H1 (cell line): ENCODE measurements around the gene DNAH10. TPM values are rescaled to one million over a fixed set of nuclear protein-coding genes. Genes with fewer than 3 reads are reported as not detected.

Experiments used
- CTCF ChIA-PET: fragments of 300-600 bp; sonication (Branson Sonifier 250); formaldehyde crosslinking; loops from one replicate; lab custom pipeline; 2021; ENCODE audit not compliant: partially characterized antibody; lab: Charles Lee
- POLR2A ChIA-PET: fragments of 300-600 bp; sonication (Branson Sonifier 250); formaldehyde crosslinking; loops from one replicate; lab custom pipeline; 2021; ENCODE audit warnings: inconsistent platforms; ENCODE audit not compliant: partially characterized antibody; lab: Charles Lee
- DNase-seq, 2 experiments: peaks; one replicate each; pipeline versions ENCODE4 v3.0.0 to v3.0.0-alpha.2; 2010 to 2022; ENCODE audit warnings: low spot score in 2 of 2, low read depth in 1 of 2, mixed read lengths in 1 of 2
- FAIRE-seq: peaks from 2 replicates; lab custom pipeline; 2011; peaks lifted over from hg19 to GRCh38; lab: Jason Lieb, UNC
- H2AFZ ChIP-seq: 2 replicates; pipeline ENCODE4 v1.8.1; 2012; ENCODE audit warnings: low read length, inconsistent platforms
- H2AK5ac ChIP-seq: 2 replicates; pipeline ENCODE4 v1.6.1; 2013; ENCODE audit warnings: low read depth, low read length
- H2BK120ac ChIP-seq: replicated peaks from 2 replicates; pipeline ENCODE3; 2013; ENCODE audit warnings: low read depth, low read length, inconsistent platforms
- H2BK12ac ChIP-seq: 2 replicates; pipeline ENCODE4 v1.6.1; 2013; ENCODE audit warnings: low read depth, low read length
- H2BK15ac ChIP-seq: 2 replicates; pipeline ENCODE4 v1.6.1; 2013; ENCODE audit warnings: low read length
- H2BK20ac ChIP-seq: 2 replicates; pipeline ENCODE4 v1.6.1; 2013; ENCODE audit warnings: low read length
- H2BK5ac ChIP-seq: 2 replicates; pipeline ENCODE4 v1.6.1; 2013; ENCODE audit warnings: low read depth, low read length
- H3K14ac ChIP-seq: 2 replicates; pipeline ENCODE4 v1.6.1; 2013; ENCODE audit warnings: inconsistent platforms; ENCODE audit not compliant: insufficient read length
- H3K18ac ChIP-seq: 2 replicates; pipeline ENCODE4 v1.6.1; 2013; ENCODE audit warnings: low read length; ENCODE audit errors: extremely low read depth
- H3K23ac ChIP-seq: 2 replicates; pipeline ENCODE4 v1.6.1; 2013; ENCODE audit warnings: inconsistent platforms; ENCODE audit not compliant: insufficient read length
- H3K23me2 ChIP-seq: 2 replicates; pipeline ENCODE4 v1.6.1; 2013; ENCODE audit warnings: low read depth, low read length
- H3K27ac ChIP-seq: 2 replicates; pipeline ENCODE4 v1.6.1; 2011; ENCODE audit warnings: low read depth, low read length, inconsistent platforms
- H3K27me3 ChIP-seq, 4 experiments: replicated peaks in 1 of 4; 1 replicate in 1 of 4; 2 replicates in 3 of 4; pipeline versions ENCODE4 v1.6.1 to v1.8.1; 2011 to 2013; ENCODE audit warnings: low read length in 3 of 4, mild to moderate bottlenecking in 3 of 4, inconsistent platforms in 2 of 4, mixed read lengths in 2 of 4, moderate library complexity in 1 of 4; ENCODE audit not compliant: control insufficient read depth in 3 of 4, insufficient read depth in 3 of 4; ENCODE audit errors: extremely low read depth in 1 of 4
- H3K36me3 ChIP-seq, 4 experiments: 2 replicates each; pipeline versions ENCODE4 v1.6.1 to v1.8.1; 2011 to 2013; ENCODE audit warnings: mild to moderate bottlenecking in 4 of 4, low read length in 3 of 4, moderate library complexity in 2 of 4, control low read depth in 1 of 4, inconsistent platforms in 1 of 4; ENCODE audit not compliant: insufficient read depth in 4 of 4, control insufficient read depth in 2 of 4
- H3K4ac ChIP-seq: replicated peaks from 2 replicates; pipeline ENCODE3; 2013; ENCODE audit warnings: low read length, low read depth, mixed read lengths, inconsistent platforms; ENCODE audit not compliant: insufficient read length
- H3K4me1 ChIP-seq, 4 experiments: replicated peaks in 1 of 4; 1 replicate in 1 of 4; 2 replicates in 3 of 4; pipeline versions ENCODE4 v1.6.1 to v1.8.1; 2011 to 2013; ENCODE audit warnings: low read length in 3 of 4, inconsistent platforms in 2 of 4, mixed read lengths in 1 of 4; ENCODE audit not compliant: insufficient read depth in 4 of 4, control insufficient read depth in 3 of 4
- H3K4me2 ChIP-seq, 2 experiments: 2 replicates each; pipeline versions ENCODE4 v1.6.1 to v1.8.1; 2011 to 2013; ENCODE audit warnings: low read depth in 2 of 2, low read length in 2 of 2, control low read depth in 1 of 2, inconsistent platforms in 1 of 2, mild to moderate bottlenecking in 1 of 2; ENCODE audit not compliant: insufficient read depth in 1 of 2
- H3K4me3 ChIP-seq, 4 experiments: fragments of 200-600, 300-600 bp in 1 of 4; sonication (generic), shearing (Covaris generic), sonication (Bioruptor Twin) in 1 of 4; 2 replicates each; pipeline versions ENCODE4 v1.5.1 to v1.8.1; 2011 to 2016; ENCODE audit warnings: low read length in 4 of 4, low read depth in 3 of 4, control low read depth in 2 of 4, inconsistent platforms in 2 of 4, mild to moderate bottlenecking in 2 of 4, mixed read lengths in 1 of 4, moderate library complexity in 1 of 4; ENCODE audit not compliant: insufficient read depth in 2 of 4; ENCODE audit errors: extremely low read depth in 1 of 4
- H3K56ac ChIP-seq: replicated peaks from 2 replicates; pipeline ENCODE3; 2013; ENCODE audit warnings: low read depth, mild to moderate bottlenecking, mixed read lengths, low read length, inconsistent platforms; ENCODE audit not compliant: insufficient read length
- H3K79me1 ChIP-seq: 2 replicates; pipeline ENCODE4 v1.6.1; 2013; ENCODE audit warnings: low read depth, low read length, control low read depth
- H3K79me2 ChIP-seq, 2 experiments: 2 replicates each; pipeline versions ENCODE4 v1.6.1 to v1.8.1; 2012 to 2013; ENCODE audit warnings: low read length in 2 of 2, mild to moderate bottlenecking in 2 of 2, inconsistent platforms in 1 of 2; ENCODE audit not compliant: insufficient read depth in 2 of 2, control insufficient read depth in 1 of 2
- H3K9ac ChIP-seq, 4 experiments: replicated peaks in 1 of 4; 1 replicate in 1 of 4; 2 replicates in 3 of 4; pipeline versions ENCODE4 v1.6.1 to v1.8.1; 2011 to 2013; ENCODE audit warnings: low read depth in 3 of 4, low read length in 3 of 4, control low read depth in 2 of 4, mild to moderate bottlenecking in 2 of 4, moderate library complexity in 2 of 4, inconsistent platforms in 1 of 4; ENCODE audit errors: extremely low read depth in 1 of 4
- H3K9me3 ChIP-seq, 2 experiments: 2 replicates each; pipeline versions ENCODE4 v1.6.1 to v1.8.1; 2012 to 2013; ENCODE audit warnings: mild to moderate bottlenecking in 2 of 2, moderate library complexity in 2 of 2, control low read depth in 1 of 2, inconsistent platforms in 1 of 2, low read depth in 1 of 2, low read length in 1 of 2, mixed read lengths in 1 of 2; ENCODE audit not compliant: insufficient read depth in 2 of 2
- H4K20me1 ChIP-seq, 2 experiments: replicated peaks in 1 of 2; 2 replicates each; pipeline versions ENCODE3 to v1.8.1; 2011 to 2013; ENCODE audit warnings: inconsistent platforms in 2 of 2, low read length in 2 of 2, mild to moderate bottlenecking in 1 of 2; ENCODE audit not compliant: insufficient read depth in 2 of 2, control insufficient read depth in 1 of 2
- H4K5ac ChIP-seq: 2 replicates; pipeline ENCODE4 v1.6.1; 2013; ENCODE audit warnings: low read length, low read depth, mixed read lengths, inconsistent platforms; ENCODE audit not compliant: insufficient read length
- H4K8ac ChIP-seq: 2 replicates; pipeline ENCODE4 v1.8.0; 2013; ENCODE audit warnings: mild to moderate bottlenecking, moderate library complexity, low read length, inconsistent platforms; ENCODE audit not compliant: insufficient read depth; ENCODE audit errors: extremely low read depth
- H4K91ac ChIP-seq: replicated peaks from 2 replicates; pipeline ENCODE3; 2013; ENCODE audit warnings: low read length, mixed read lengths, inconsistent platforms; ENCODE audit not compliant: insufficient read length
- BACH1 ChIP-seq: IDR thresholded peaks from 2 replicates; pipeline ENCODE4 v1.6.1; 2012; ENCODE audit warnings: low read length, improper control_type of control experiment
- POU5F1 ChIP-seq: IDR thresholded peaks from 2 replicates; pipeline ENCODE4 v1.6.1; 2011; ENCODE audit warnings: low read depth, mild to moderate bottlenecking, low read length, moderate library complexity
- TEAD4 ChIP-seq: IDR thresholded peaks from 2 replicates; pipeline ENCODE4 v1.6.1; 2012; ENCODE audit warnings: low read depth, low read length, inconsistent platforms, mixed read lengths
- WGBS, 2 experiments: shearing (Covaris generic) in 1 of 2; methylation state at CpG; one replicate each; pipeline versions ENCODE4 v1.1.6 to v1.1.7; 2013 to 2015; ENCODE audit warnings: low lambda C conversion rate in 2 of 2, mixed read lengths in 2 of 2, inconsistent platforms in 1 of 2, low coverage in 1 of 2, missing lambda C conversion rate in 1 of 2; ENCODE audit not compliant: insufficient replicate concordance in 2 of 2, insufficient coverage in 1 of 2, insufficient read length in 1 of 2; ENCODE audit errors: extremely low coverage in 1 of 2, missing lambda C conversion rate in 1 of 2; 5-methylcytosine and 5-hydroxymethylcytosine counted together
- polyA plus RNA-seq, 7 experiments: library from polyadenylated mRNA; depleted of rRNA in 3 of 7; stranded (reverse) in 5 of 7; unstranded in 2 of 7; fragments of >200 nt in 5 of 7; fragments of 200-250 nt in 2 of 7; gene quantifications; 1 replicate in 5 of 7; 2 replicates in 1 of 7; 4 replicates in 1 of 7; pipeline versions ENCODE4 v1.2.1 to v1.2.3, GENCODE V29; 2011 to 2013; ENCODE audit warnings: missing spikeins in 2 of 7, mixed read lengths in 2 of 7
- total RNA-seq: library from RNA; stranded (reverse); fragmentation: NEBNext Ultra II Directional; extraction: Animal tissue kit (Norgen Biotek cat#: 25700); gene quantifications from 2 replicates; pipeline ENCODE4 v1.2.1, GENCODE V29; 2021
- TF ChIP-seq, protein P1 (sequence below): IDR thresholded peaks from 2 replicates; pipeline ENCODE4 v1.6.1; 2012; ENCODE audit warnings: inconsistent platforms

The DNAH10 gene
- total and polyA plus RNA-seq, 2 of the 8 experiments (the other 6 are each of a cell fraction or from before 2014, with no cell fraction given): 0.02 to 0.24 TPM

DNA sequence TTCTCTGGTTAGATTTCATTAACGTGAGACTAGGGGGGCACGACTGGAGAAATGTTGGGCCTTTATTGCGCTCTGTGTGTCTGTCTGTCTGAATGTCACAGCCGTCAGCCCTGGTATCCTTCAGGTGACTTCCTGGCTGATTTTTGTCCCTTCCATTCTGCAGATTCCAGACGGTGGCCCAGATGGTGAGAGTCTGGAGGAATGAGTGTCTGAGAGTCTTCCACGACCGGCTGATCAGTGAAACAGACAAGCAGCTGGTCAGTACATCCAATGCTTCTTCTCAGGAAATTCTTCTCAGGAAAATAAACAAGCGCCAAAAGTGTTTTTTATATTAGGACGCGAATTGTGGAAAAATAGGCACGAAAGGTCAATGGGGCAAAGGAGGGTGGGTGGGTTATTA lies 117.0 kb downstream of the DNAH10 start:
- no peaks in the 10 kb centered on the region; a peak in 4 of 7 replicates for H3K27me3 ChIP-seq
- H2BK20ac ChIP-seq: no peak overlapping the region
- no peak overlapping the region for H4K5ac ChIP-seq
- no peak overlapping the region for H2AFZ ChIP-seq
- FAIRE-seq (no peak), DNase-seq (no peak)
- H3K4me3 ChIP-seq: no peak overlapping the region
- H3K18ac ChIP-seq: no peak overlapping the region
- H4K20me1 ChIP-seq: no peaks in the 10 kb centered on the region
- H3K4me1 ChIP-seq: no peaks in the 10 kb centered on the region
- no peaks in the 10 kb centered on the region for H3K36me3 ChIP-seq
- CTCF ChIA-PET: interaction anchor here (0.8 to 1.2 kb wide), 2 partner anchors 12 to 60 kb away, joined by 3 read pairs; no protein-coding TSS in a partner anchor
- H2BK120ac ChIP-seq: no peak overlapping the region
- H3K9ac ChIP-seq: no peak overlapping the region
- no peaks in the 10 kb centered on the region for H3K79me2 ChIP-seq
- no peak overlapping the region for H3K23ac ChIP-seq
- H2AK5ac ChIP-seq: no peak overlapping the region
- no peak overlapping the region for H2BK12ac ChIP-seq
- WGBS, 2 experiments: 86% methylated on average over 11 of the region's 11 CpGs; no CpG with 5 or more reads in 1 of the 2 experiments
- H3K14ac ChIP-seq: no peak overlapping the region
- H3K27ac ChIP-seq: no peak overlapping the region
- no peak overlapping the region for H3K4me2 ChIP-seq
- no peak overlapping the region for H4K8ac ChIP-seq
- no peak overlapping the region for H3K56ac ChIP-seq
- H3K4ac ChIP-seq: no peak overlapping the region
- no peaks in the 10 kb centered on the region for H3K79me1 ChIP-seq
- no peaks in the 10 kb centered on the region for H3K9me3 ChIP-seq
- no peak overlapping the region for H4K91ac ChIP-seq
- H2BK15ac ChIP-seq: no peak overlapping the region
- H2BK5ac ChIP-seq: no peak overlapping the region
- POLR2A ChIA-PET: no interaction called here
- H3K23me2 ChIP-seq: no peaks in the 10 kb centered on the region; the same call in 1 of the 2 replicates
- TF ChIP-seq, protein P1, sequence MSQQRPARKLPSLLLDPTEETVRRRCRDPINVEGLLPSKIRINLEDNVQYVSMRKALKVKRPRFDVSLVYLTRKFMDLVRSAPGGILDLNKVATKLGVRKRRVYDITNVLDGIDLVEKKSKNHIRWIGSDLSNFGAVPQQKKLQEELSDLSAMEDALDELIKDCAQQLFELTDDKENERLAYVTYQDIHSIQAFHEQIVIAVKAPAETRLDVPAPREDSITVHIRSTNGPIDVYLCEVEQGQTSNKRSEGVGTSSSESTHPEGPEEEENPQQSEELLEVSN: no peak
- no peak for TF ChIP-seq POU5F1
- no peak for TF ChIP-seq BACH1
- no peak for TF ChIP-seq TEAD4
